HL-60/S4 (cell line): Measurements from ENCODE around the gene WBP1L.
"Not testable (repeated sequence)": the region's sequence is repeated elsewhere in the genome, so short reads cannot be mapped to it uniquely, and the experiment has no call there.

Experiments used
- in situ Hi-C: fragments of 300-500 bp; cut with MboI; formaldehyde crosslinking; loops from 2 replicates; pipeline ENCODE4 v1.14.3; 2022; ENCODE audit warnings: low sequenced_read_pairs

Gene WBP1L

GRCh38 chr10:102832248-102832647 is 88.5 kb downstream of the WBP1L start:
- in situ Hi-C loops, result loop anchor here (5.0 to 10.0 kb wide), 2 partner anchors 65 to 413 kb away; partner anchors contain the start of gene RPEL1

GRCh38 chr10:102832987-102833386 is 89.2 kb downstream of the WBP1L start:
- in situ Hi-C loops, result loop anchor here (5.0 to 10.0 kb wide), 2 partner anchors 64 to 412 kb away; partner anchors contain the start of gene RPEL1

DNA sequence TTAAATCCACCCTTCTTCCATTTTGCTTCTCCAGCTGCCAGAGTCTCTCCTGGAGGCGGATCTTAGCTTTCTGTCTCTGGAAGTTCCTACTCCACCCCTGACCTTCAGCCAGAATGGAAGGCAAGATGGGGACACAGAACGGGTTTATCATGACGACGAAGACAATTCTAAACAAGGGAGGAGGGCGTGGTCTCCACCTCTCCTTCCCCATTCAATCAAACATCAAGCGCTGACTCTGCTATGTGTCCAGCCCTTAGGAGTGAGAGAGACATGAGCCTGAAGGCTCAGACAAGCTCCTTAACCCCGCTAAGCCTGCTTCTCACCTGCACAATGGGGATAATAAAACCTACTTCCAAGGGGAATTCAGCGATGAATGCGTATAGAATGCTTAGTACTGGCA is 90.4 kb downstream of the WBP1L start:
- in situ Hi-C loops, result loop anchor here (5.0 to 10.0 kb wide), 2 partner anchors 63 to 411 kb away; partner anchors contain the start of gene RPEL1

DNA sequence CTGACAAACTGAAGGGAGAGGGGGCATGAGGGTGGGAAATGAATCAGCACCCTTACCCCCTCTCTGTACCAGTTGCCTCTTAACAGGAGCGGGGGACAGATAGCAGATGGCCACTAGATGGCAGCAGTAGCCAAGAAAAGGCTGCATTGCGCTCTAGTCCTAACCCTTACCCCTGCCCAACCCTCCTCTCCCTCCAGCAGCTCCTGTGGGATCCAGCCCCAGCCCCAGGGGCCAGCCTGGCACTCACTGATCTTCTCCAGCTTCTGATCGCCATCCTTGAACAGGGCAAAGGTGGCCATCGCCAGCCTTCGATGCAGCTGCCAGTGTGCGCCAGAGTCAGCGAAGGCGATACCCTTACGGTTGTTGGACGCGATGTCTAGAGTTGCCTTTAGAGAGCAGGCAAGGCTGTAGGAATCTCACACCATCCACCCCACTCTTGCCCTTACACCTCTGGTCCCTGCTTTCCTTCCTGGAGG is 91.3 kb downstream of the WBP1L start:
- in situ Hi-C loops, result loop anchor here (10.0 kb wide), 1 partner anchor 410 kb away; the partner anchor contains the start of gene RPEL1

- in situ Hi-C loops, result loop anchor here (10.0 kb wide), 1 partner anchor 408 kb away; the partner anchor contains the start of gene RPEL1
These were observed 93.5 kb downstream of the WBP1L start, which contains the start of gene CYP17A1 for GRCh38 chr10:102837230-102837721. Gene CYP17A1, minus strand, starts transcription at chr10:102837413. Its CDS starts 52 bp downstream, at chr10:102837361.

DNA sequence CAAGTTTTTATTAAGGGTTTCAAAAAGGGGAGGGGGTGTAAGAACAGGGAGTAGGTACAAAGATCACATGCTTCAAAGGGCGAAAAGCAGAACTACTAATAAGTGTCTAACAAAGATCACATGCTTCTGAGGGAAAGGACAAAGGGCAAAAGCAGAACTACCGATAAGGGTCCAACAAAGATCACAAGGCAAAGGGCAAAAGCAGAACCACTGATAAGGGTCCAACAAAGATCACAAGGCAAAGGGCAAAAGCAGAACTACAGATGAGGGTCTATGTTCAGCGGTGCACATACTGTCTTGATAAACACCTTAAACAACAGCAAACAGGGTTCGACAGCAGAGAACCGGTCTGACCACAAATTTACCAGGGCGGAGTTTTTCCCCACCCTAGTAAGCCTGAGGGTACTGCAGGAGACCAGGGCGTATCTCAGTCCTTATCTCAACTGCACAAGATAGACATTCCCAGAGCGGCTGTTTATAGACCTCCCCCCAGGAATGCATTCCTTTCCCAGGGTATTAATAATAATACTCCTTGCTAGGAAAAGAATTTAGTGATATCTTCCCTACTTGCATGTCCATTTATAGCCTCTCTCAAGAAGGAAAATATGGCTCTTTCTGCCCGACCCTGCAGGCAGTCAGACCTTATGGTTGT is 94.7 kb downstream of the WBP1L start:
- in situ Hi-C loops, result loop anchor here (10.0 kb wide), 1 partner anchor 406 kb away; the partner anchor contains the start of gene RPEL1

DNA sequence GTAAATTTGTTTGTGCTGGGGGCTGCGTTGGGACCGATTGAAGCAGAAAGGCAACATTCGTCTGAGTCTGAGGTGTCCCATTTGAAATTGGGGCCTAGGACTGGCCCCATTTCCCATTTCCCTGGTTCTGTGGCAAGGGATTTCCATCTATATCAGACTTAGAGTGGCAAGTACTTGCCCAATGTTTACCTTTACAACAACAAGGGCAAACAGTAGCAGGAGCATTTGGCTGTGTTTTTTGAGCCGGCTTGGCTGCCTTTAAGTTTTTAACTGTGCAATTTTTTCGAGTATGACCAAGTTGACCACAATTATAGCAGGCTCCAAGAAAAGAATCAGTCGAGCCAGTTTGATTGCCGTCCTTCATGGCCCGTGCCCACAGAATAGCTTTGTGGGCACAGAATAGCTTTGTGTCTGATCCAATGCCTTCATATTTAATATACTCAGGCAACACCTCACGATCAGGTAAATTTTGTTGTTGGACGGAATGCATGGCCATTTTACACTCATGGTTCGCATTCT is 98.1 kb downstream of the WBP1L start:
- in situ Hi-C loops, result no loop called here

DNA sequence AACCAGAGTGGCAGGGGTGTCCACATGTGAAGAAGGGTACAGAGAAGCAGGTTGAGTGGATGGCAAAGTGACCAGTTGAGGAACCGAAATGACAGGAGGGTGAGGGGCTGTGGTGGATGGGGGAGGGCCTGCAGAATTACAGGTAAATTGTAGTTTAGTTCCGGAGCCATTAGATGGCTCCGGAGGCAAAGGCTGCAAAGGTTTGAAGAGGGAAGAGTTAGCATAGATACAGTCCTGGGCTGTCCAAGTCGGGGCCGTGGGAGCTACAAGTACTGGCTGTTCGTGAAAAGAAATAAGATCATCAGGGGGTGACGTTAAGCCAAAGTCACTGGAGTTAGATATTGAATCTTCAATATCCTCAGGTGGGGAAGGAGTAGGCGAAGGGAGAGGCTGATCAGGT is 99.4 kb downstream of the WBP1L start:
- in situ Hi-C loops, result not testable (repeated sequence)

GRCh38 chr10:102844190-102844776 is 100.5 kb downstream of the WBP1L start:
- in situ Hi-C loops, result not testable (repeated sequence)

GRCh38 chr10:102845352-102845902 is 101.7 kb downstream of the WBP1L start:
- in situ Hi-C loops, result no loop called here

DNA sequence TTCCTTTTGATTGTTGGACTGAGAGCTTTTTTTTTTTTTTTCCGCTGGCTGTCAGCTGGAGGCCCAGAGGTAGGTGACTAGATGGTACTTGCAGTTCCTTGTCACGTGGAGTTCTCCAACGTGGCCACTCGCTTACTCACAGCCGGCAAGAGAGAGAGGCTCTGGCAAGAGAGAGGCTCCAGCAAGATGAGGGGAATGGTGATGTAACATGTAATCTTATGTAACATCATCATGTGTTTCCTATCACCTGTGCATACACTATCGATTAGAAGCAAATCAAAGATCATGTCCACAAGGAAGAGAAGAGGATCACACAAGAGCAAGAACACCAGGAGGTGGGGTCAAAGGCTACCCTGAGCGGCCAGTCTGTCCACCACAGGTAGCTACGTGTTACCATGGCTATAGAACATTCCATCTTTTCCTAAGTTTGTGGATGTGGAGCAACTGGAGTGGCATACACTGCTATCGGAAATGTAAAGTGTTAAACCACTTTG is 106.3 kb downstream of the WBP1L start:
- in situ Hi-C loops, result no loop called here

- in situ Hi-C loops, result not testable (repeated sequence)
These were observed 109.5 kb downstream of the WBP1L start for GRCh38 chr10:102853237-102853636.

DNA sequence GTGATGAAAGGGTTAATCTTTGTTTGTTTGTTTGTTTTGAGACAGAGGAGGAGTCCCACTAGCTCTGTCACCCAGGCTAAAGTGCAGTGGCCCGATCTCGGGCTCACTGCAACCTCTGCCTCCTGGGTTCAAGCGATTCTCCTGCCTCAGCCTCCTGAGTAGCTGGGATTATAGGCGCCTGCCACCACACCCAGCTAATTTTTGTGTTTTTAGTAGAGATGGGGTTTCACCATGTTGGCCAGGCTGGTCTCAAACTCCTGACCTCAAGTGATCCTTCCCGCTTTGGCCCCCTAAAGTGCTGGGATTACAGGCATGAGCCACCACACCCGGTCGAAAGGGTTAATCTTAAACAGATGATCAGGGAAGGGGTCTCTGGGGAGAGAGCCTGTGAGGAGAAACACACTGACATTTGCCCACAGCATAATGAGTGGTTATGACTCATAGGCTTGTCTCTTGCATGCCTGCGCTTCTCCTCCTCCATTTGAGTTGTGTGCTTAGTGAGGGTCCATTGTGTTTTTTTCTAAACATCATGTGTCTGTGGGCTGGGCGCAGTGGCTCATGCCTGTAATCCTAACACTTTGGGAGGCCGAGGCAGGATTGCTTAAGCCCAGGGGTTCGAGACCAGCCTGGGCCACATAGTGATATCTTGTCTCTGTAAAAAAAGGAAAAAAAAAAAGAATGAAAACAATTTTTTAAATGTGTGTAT is 112.1 kb downstream of the WBP1L start:
- in situ Hi-C loops, result not testable (repeated sequence)

DNA sequence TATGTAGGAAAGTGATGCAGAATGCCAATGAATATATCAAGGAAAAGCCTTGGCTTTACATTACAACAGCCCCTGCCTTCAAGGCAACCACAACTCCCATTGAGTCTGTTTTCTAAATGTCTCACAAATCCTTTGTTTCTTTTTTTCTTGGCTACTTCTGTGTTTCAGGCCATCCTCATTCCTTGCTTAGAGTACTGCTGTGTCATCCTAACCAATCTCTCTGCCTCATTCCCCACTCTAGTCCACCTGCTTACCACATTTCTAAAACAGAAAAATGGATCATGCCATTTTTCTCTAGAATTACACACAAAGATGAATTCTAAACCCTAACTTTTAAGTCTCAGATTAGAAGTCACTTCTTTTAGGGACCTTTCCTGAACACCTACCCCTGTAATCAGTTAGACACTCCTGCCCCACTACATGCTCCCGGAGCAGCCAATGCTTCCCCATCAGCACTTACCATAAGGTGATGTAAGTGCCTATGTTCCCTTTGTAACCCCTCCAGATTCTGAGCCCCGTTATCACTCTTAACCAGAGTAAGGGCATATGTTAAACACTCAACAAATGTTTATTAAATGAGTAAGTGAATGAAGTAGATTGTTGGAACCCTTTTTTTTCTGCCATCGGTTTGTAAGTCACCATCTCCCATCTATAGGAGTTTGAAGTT is 113.1 kb downstream of the WBP1L start:
- in situ Hi-C loops, result no loop called here

DNA sequence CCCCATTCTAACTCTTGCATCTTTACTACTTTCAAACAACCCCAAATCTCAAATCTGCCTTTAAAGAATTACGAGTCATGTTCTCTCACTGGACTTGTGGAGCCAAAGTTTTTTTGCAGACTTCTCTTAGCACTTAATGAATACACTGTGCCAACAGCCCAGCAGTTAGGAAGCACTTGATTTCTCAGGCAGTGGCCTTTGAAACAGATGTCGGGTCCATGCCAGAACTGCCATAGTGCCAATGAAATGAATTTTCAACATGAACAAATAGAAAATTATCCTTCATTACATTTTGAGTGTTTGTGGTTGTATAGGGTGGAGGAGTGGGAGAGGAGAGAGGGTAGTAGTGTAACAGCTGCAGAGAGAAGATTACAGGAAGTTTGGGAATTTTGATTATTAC is 116.2 kb downstream of the WBP1L start:
- in situ Hi-C loops, result no loop called here

GRCh38 chr10:102863660-102864059 is 119.9 kb downstream of the WBP1L start:
- in situ Hi-C loops, result no loop called here

DNA sequence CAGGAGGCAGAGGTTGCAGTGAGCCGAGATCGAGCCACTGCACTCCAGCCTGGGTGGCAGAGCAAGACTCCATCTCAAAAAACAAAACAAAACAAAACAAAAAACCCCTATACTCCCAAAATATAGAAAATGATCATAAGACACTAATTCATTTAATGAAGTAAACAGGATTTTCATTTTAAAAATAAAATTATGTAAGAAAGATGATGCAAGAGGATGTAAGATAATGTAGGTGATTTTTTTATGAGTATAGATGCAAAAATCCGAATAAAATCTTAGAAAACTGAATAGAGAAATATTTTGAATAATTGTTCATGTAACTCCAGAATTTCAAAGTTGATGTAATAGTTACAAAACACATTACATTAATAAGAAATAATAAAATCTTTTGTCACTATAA is 121.9 kb downstream of the WBP1L start:
- in situ Hi-C loops, result no loop called here
